ENCODE data around the gene SSUH2. TPM values are rescaled to one million over a fixed set of nuclear protein-coding genes. Genes with fewer than 3 reads are reported as not detected.

The SSUH2 gene
- total and polyA plus RNA-seq, 2 experiments from 2014 or later, result 0.73 to 2.3 TPM

GRCh38 chr3:8641472-8641871 lies 3.1 kb downstream of the SSUH2 start:
- H3K27me3 Mint-ChIP-seq (ENCODE audit: insufficient read depth, low read depth, poor library complexity), result peaks cover 3% of the 10 kb centered on the region
- no peaks in the 10 kb centered on the region; the same call in 1 of the 2 replicates for H4K20me1 ChIP-seq (replicated peaks; ENCODE audit: insufficient read depth)

More at GRCh38 chr3:8641472-8641871, 3.1 kb downstream of the SSUH2 start:
- peak; percentile 66 for ATAC-seq
- no peak overlapping the region for H3K4me2 ChIP-seq
- H3K4me3 Mint-ChIP-seq, result no peak overlapping the region
- H2AFZ ChIP-seq, result no peak overlapping the region; the same call in 1 of the 2 replicates
- H3K36me3 ChIP-seq (ENCODE audit: insufficient read depth), result no peaks in the 10 kb centered on the region
- H3K27ac ChIP-seq (ENCODE audit: low read depth), result no peak overlapping the region
- H3F3A ChIP-seq (replicated peaks; ENCODE audit: low read depth), result no peaks in the 10 kb centered on the region
- peaks cover 4% of the 10 kb centered on the region; the same call in 2 of the 3 replicates for H3K4me1 Mint-ChIP-seq
- DNase-seq (ENCODE audit: low spot score), result peak; percentile 27
- no peak overlapping the region for H3K4me3 ChIP-seq
- H3K4me1 ChIP-seq (ENCODE audit: insufficient read depth), result no peaks in the 10 kb centered on the region
- H3K27ac Mint-ChIP-seq, result no peak overlapping the region
- H3K27me3 ChIP-seq (ENCODE audit: insufficient read depth), result no peaks in the 10 kb centered on the region
- no peaks in the 10 kb centered on the region for H3K36me3 Mint-ChIP-seq (ENCODE audit: low read depth)
- H3K9me2 ChIP-seq (ENCODE audit: insufficient read depth), result peaks cover 6% of the 10 kb centered on the region; the same call in 1 of the 2 replicates
- no peaks in the 10 kb centered on the region for H3K79me2 ChIP-seq (replicated peaks; ENCODE audit: insufficient read depth)
- no peak for TF ChIP-seq ZNF114 (CRISPR knock-in tag; IDR thresholded peaks at IDR 0.05)
- TF ChIP-seq EZH2phosphoT487 (IDR thresholded peaks at IDR 0.05; ENCODE audit: unreplicated experiment), result no peak
- TF ChIP-seq STAT1 (IDR thresholded peaks at IDR 0.05; ENCODE audit: unreplicated experiment), result no peak
- TF ChIP-seq ZNF331 (CRISPR knock-in tag; IDR thresholded peaks at IDR 0.05; ENCODE audit: low read depth), result no peak
- TF ChIP-seq, protein P1, sequence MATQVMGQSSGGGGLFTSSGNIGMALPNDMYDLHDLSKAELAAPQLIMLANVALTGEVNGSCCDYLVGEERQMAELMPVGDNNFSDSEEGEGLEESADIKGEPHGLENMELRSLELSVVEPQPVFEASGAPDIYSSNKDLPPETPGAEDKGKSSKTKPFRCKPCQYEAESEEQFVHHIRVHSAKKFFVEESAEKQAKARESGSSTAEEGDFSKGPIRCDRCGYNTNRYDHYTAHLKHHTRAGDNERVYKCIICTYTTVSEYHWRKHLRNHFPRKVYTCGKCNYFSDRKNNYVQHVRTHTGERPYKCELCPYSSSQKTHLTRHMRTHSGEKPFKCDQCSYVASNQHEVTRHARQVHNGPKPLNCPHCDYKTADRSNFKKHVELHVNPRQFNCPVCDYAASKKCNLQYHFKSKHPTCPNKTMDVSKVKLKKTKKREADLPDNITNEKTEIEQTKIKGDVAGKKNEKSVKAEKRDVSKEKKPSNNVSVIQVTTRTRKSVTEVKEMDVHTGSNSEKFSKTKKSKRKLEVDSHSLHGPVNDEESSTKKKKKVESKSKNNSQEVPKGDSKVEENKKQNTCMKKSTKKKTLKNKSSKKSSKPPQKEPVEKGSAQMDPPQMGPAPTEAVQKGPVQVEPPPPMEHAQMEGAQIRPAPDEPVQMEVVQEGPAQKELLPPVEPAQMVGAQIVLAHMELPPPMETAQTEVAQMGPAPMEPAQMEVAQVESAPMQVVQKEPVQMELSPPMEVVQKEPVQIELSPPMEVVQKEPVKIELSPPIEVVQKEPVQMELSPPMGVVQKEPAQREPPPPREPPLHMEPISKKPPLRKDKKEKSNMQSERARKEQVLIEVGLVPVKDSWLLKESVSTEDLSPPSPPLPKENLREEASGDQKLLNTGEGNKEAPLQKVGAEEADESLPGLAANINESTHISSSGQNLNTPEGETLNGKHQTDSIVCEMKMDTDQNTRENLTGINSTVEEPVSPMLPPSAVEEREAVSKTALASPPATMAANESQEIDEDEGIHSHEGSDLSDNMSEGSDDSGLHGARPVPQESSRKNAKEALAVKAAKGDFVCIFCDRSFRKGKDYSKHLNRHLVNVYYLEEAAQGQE (IDR thresholded peaks at IDR 0.05; ENCODE audit: unreplicated experiment), result no peak
- no peak for TF ChIP-seq POLR2AphosphoS5 (IDR thresholded peaks at IDR 0.05; ENCODE audit: low read depth)
- TF ChIP-seq ZNF462 (CRISPR knock-in tag; IDR thresholded peaks at IDR 0.05), result no peak
- TF ChIP-seq CTCF (conservative IDR thresholded peaks at IDR 0.05; ENCODE audit: low read depth in 2 of 2), result no peak
- no peak for TF ChIP-seq NANOG (IDR thresholded peaks at IDR 0.05; ENCODE audit: borderline replicate concordance)
- no peak for TF ChIP-seq EZH2 (IDR thresholded peaks at IDR 0.05; ENCODE audit: low read depth, unreplicated experiment)
- no peak for TF ChIP-seq CREB1 (CRISPR knock-in tag; IDR thresholded peaks at IDR 0.05; ENCODE audit: low read depth)
- TF ChIP-seq ETS1 (IDR thresholded peaks at IDR 0.05), result no peak
- no peak for TF ChIP-seq JUNB (IDR thresholded peaks at IDR 0.05; ENCODE audit: unreplicated experiment)
- H3K9me3 Mint-ChIP-seq, result peaks cover 3% of the 10 kb centered on the region; the same call in 2 of the 3 replicates
